HG03108 (cell line): Measurements from ENCODE around the gene KLF3.

Experiments used
- ATAC-seq: cut with Tn5 transposase; IDR thresholded peaks from one replicate; pipeline ENCODE4 v1.9.1; 2021; ENCODE audit warnings: moderate library complexity; ENCODE audit not compliant: unreplicated experiment

The KLF3 gene

DNA sequence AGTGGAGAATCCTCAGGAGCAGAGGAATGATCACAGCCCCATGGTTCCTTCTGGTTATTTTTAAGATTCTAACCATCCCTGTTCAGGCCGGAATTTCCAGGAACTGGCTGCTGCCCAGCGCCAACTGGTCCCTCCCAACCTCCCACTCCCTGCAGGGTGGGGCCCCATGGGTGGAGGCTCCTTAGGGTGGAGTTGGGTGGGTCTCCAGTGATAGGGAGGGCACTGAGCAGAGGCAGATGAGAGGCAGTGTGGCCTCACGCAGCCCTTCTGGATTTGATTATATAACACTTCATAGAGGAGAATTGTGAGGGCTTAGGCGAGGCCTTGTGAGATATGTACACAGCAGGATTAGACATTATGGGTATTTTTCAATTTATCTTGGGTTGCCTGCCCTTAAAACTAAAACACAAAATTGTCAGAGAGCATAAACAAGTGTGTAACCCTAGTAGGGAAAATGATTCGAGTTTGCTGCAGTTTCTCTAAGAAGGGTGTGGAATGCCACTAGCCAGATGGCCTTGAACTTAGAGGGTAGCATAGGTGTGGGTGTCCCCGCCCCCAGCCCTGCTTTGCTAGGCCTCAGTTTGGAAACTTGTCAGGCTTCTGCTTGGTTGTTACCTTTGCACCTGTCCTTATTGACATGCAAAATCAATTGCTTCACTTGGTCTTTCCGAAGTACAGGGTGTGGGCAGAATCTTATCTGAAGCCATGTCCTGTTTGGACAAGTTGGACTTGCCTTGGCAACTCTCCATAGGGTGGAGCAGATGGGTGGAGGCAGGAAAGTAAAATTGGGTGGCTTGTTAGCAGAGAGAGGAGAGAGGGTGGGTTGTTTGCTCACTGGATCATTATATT, 9.4 kb downstream of the KLF3 start:
- ATAC-seq: no peak

DNA sequence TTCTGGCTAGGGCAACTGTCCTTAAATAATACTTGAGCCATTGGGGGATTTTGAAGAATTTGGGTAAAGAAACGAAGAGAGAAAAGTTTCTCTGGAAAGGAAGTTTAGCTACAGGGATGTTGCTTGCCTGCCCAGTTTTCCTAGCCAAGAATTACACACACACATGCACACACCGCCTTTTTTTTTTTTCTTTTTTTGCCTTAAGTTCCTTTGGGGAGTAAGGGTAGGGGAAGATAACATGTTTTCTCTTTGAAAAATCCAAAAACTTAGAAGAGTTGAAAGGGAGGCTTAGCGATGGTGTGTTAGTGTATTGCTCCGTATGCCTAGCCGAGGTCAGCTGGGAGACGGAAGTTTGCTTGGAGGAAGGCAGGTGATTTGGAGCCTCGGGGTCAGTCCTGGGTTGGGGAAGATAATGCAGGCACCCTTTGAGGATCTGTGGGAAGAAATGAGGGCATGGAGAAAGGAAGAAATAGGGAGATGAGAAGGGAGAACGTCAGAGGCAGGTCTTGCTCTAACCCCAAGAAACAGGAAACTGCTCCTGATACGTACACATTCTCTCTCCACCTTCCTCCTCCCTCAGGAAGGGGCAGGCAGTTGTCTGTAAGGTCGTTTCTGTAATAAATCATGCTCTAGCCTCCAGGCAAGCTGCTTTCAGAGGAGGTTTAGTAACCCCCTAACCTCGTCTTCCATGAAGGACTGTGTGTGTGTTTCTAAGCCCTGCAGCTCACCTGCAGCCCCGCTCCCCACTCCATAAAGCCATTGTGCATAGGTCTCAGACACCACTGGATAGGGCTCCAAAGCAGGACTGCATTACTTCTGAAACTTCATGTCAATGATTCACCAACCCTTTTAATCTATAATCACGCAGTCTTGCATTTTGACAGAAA, 10.5 kb downstream of the KLF3 start:
- ATAC-seq: no peak

DNA sequence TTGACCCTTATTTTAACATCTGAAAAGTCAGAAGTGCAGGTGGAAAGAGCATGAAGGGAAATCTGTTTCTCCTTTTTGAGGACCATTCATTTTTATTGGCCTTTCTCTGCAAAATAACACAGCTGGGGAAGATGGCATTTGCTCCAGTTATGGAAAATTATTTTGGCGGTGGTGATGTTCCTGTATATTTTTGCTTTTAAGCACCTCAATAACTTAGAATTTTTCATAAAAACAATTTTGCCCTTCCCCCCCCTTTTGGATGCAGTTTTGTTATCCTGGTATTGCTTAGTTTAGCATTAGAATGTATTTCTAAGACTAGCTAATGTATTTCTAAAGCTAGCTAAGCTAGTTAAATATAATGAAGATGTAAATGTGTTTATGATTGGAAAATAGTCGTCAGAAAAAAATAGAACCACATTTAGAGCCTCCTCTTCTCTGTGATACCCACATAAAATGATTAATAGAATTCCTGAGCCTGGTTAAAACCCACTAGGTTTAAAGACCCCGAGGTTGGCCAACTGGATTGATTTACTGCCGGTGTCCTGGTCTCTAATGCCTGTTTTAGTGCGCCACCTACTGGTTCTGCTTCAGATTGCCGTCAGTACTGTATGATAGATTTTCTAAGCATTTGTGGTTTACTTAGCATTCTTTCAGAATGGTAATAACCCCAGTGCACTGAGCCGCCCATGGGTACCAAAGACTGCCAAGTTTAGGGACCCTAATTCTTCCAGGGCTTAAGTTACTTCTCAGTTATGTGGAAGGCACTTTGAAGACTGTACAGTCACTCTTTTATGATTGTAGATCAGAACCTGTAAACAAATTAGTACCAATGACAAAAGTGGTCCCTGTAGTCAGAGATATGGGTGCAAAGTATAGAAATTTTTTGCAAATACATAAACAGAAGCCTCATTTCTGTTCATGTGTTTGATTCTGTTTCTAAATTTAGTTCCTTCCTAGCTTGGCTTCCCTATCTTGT, 11.4 kb downstream of the KLF3 start:
- no peak for ATAC-seq

DNA sequence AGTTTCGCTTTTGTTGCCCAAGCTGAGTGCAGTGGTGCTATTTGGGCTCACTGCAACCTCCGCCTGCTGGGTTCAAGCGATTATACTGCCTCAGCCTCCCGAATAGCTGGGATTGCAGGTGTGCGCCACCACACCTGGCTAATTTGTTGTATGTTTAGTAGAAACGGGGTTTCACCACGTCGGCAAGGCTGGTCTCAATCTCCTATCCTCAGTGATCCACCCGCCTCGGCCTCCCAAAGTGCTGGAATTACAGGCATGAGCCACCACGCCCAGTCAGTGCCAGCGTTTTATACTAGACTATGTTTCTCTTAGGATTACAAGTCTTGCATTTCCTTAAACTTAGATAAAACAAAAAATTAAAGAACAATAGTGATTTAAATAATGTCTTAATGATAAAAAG, 13.0 kb downstream of the KLF3 start:
- ATAC-seq: no peak

DNA sequence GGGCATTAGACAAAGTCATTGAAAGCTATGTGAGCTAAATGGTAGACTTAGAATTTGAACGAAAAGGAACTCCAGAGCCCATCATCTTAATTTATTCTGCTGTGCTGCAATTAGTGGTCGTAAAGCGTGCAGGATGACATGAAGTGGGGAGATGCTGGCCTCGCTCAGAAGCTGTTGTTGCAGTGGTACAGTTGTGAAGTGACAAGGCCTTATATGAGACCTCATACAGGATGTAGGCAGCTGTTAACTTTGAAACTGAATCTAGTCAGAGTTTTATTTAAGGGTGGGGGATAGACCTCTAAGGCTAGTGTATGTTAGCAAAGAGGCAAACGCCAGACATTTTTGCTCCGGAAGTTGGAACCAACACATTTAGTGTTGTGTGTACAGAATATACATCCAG, 13.4 kb downstream of the KLF3 start:
- no peak for ATAC-seq

DNA sequence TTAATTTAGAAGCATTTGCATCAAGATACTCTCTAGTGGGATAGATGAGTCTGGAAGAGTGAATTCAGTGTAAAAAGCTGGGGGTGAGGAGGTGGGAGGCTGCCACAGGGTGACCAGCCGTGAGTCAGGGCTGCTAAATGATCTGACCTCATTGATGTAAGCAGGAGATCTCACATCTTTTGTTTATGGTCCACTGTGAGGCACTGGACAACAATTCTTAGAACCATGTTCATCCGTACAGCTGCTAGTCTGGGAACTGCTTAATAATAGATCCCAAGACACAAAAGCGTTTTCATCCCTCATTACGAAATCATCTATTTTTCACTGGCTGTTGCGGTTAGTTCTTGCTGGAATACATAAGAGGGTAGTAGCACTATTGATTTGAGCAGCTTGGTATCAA, 14.1 kb downstream of the KLF3 start:
- ATAC-seq: no peak

DNA sequence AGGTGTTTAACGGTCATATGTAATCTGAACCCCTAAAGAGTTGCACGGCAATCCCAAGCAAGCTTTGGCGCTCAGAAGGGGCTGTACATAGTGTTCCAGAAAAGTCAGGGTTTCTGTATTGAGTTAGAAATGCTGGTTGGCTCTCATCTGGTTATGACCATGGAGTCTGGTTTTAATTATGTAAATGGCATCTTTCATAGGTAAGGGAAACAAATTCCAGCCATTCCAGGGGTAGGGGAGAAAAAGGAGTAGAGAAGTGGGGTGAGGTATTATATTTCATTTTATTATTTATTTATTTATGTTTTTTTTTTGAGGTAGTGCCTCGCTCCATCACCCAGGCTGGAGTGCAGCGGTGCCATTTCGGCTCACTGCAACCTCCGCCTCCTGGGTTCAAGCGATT, 15.9 kb downstream of the KLF3 start:
- ATAC-seq: no peak

DNA sequence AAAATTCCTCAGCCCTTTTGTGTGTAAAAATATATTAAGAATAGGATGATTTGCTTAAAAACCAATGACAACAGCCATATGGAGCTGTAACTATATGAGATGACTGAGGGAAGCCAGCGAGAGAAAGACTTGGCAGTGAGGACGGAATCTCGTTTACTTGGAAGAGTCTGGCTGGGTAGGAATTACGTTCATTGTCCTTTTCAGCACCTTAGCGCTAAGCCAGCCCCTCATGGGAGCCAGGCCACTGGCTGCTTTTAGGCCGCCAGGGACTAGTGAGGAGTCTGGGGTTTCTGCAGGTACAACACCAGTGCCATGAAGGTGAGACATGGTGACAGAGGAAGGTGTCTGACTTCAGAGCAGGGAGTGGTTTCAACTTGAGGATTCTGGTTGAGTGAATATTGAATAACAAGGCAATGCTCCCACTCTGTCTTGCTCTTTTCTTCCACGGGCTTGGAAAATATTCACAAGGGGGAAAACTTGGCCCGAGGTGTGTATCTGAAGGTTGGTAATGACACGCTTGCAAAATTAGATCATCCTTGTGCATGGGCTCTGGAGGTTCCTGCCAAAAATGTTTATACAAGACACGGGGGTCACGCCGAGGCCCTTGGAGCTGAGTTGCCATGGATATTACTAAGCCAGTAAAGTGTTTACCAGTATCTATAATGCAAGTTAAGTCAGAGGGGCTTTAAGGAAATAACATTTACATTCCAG, 17.4 kb downstream of the KLF3 start:
- no peak for ATAC-seq

DNA sequence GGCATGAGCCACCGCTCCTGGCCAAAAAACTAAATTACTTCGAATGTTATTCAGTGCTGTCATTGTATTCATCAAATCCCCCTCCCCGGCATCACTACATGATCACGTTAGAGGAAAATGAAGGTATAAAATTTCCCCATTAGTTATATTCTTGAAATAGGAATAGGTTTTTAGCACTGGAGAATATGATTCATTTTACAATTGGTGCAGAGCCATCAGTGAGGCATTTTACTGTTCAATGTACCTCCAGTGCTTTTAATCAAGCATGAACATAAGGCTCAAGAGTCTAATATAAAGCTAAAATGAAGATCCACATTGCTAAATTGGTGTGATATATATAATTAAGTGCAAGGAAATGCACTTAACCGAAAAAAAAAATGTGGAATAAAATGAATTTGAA, 18.3 kb downstream of the KLF3 start:
- no peak for ATAC-seq

DNA sequence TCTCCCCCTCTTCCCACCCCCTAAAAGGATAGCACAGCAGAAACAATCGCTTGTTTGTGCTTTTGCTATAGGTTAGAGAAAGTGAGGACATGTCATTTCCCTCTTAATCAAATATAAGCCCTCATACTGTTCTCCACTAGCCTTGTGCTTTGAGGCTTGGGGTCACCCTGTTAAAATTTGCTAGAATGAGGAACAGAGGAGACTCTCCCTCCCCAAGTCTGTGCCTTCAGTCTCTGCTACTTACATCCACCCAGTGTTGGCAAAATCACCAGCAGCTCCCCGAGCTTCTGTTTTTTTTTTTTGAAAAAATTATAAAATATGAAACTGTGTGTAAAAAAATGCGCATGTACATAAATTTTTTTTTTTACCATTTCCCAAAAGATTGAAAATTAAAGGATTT, 19.3 kb downstream of the KLF3 start:
- no peak for ATAC-seq

DNA sequence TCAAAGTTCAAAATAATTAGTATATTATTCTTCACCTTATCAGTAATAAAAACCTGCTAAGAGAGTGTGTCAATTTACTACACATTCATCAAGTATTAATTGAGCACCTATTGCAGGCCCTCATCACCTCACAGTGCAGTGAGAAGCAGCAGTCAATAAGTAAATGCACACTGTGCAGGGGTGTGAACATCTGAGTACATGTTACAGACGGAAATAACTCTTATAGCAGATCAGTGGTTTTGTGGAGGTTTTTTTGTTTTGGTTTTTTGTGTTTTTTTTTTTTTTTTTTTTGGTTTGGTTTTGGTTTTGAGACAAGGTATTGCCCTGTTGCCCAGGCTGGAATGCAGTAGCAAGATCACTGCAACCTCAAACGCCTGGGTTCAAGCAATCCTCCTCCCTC, 20.3 kb downstream of the KLF3 start:
- no peak for ATAC-seq

DNA sequence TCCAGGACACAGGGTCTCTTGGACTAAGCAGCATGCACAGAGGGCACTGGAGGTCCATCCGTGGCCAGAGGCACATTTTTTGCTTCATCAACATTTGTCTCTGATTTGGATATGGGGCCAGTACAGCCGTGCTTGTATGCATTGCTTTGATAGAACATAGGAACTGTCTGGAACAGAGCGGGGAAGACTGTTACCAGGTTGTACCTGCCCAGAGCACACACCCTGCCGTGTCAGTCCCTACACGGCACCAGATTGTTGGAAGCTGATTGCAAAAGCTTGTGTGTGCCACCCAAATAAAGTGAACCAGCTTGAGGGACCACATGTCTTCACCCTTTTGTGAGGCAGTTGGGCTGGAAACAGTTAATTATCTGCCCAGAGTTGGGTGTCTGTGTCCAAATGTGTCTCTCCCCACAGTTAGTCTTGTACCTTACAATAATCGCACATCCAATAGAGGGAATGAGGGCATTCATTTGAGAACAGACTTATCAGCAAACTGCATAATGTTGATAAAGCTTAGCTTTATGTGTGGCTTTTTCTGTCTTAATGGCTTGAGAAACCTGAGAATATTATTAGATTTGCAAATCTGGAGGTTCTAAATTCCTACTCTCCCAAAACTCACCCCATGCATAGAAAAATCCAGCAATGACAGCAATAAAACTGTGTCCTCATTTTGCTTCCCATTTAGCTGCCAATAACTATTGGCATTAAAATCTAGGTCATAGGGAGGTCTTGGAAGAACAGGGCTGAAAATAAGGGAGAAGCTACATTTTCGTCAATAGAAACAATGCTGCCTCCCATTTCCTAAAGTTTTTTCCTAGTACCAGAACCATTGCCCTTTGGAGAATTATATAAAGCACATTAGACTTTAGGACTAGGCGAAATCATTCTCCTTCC, 21.2 kb downstream of the KLF3 start:
- no peak for ATAC-seq

DNA sequence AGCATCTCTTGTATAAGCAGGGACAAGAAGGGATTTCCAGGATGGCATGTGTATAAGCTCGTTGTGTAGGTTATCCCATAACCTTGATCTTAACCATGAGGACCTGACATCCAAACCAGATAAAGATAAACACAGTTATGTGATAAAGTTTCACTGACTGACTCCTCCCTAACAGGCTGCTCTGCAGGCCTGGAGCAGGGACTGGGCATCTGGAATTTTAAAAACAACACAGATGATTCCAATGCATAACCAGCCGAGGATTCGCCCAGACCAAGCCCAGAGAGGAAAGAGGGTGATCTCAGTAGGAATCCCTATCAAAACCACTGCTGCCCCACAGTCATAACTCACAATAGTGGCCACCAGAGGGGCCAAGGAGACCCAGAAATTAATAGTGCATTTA, 22.7 kb downstream of the KLF3 start:
- ATAC-seq: no peak

DNA sequence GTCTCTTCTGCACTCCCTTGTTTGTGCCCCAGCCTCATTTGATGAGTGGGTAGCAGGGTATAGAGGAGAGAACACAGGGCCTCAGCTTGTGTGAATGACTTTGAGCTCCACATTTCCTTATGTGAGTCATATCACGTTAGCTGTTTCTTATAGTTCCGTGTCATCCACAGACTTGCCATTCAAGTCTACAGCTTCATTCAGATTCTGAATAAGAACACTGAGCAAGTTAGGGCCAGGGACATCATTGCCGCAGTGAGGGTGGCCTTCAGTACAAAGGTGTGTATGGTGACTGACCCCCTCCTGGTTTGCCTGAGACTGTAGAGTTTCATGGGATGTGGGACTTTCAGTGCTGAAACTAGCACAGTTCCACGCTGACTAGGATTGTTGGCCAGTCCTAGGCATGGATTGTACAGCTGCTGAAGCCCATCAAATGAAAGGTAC, 23.6 kb downstream of the KLF3 start:
- no peak for ATAC-seq

DNA sequence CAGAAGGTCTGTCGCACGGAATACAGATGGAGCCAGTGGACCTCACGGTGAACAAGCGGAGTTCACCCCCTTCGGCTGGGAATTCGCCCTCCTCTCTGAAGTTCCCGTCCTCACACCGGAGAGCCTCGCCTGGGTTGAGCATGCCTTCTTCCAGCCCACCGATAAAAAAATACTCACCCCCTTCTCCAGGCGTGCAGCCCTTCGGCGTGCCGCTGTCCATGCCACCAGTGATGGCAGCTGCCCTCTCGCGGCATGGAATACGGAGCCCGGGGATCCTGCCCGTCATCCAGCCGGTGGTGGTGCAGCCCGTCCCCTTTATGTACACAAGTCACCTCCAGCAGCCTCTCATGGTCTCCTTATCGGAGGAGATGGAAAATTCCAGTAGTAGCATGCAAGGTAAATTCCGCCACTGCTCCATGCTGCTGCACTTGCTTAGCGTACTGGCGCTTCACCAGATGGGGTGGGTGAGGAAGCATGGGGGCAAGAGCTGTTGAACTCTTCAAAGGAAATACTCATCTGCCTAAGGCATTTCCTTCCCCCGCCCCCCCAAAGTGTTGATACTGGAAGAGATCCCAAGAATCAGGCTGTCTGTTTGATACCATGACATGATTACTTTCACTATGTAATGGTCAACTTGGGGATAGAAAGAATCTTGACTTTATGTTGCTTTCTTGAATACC, 24.8 kb downstream of the KLF3 start:
- ATAC-seq: no peak

DNA sequence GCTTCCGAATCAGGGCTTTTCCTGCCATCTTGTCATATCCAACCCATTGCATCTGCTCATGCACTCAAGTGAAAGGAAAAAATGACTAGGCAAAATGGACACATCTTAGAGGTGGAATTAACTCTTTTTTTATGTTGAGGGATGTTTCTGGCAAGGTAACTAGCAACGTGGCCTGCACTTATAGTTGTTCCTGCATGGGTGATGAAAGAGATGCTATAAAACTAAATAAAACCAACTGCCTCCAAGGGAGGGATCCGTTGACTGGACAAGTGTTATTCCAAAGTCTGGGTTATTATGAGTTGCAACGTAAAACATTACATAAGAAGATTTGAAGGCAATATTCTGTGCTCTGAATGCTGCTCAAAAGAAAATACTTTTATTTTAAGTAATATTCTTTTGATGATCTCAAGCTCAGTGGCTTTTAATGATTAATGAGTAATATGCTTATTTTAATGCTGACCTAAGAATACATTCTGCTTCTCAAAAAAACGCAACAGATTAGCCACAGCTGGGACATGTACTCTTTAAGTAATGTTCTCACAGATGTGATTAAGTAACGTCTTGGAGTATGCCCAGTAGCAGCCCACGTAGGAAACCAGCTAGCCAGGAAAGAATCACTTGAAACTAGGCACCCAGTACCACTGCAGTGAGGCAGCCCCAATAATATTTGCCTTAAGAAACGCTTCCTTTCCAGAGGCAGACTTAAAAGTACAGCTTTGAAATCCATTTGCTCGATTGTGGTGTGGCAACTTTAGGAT, 27.4 kb downstream of the KLF3 start:
- no peak for ATAC-seq

DNA sequence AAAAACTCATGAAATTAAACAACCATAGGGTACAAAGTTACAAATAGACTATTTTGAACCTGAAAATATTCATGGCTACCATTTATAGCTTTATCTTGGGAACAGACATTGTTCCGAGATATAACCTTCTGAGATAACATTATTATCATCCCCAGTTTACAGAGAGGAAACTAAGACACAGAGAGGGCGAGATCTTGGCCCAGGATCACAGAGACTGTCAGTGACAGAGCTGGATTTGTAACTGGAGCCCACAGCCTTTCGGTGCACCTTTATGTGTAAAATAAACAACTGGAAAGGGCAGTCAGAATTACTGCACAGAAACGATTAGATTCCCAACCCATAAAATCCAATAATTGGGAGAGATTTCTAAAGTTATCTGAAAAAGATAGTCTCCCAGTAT, 28.4 kb downstream of the KLF3 start:
- ATAC-seq: no peak

DNA sequence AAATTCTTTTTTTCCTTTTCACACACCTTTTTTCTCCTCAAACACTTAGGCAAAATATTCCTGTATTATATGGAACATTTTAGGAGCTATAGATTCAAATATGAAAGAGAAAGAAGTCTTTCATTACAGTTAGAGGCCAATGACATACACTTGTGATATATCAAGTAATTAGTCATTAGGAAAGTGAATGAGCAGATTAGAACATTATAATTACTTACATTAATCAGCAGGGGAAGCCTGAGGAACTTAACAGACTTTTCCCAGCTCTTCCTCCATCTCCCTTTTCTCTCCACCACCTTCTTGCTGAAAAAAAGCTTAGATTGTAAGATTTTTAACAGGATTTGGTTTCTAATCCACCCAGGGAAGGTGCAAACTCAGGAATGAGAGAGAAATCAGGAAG, 29.6 kb downstream of the KLF3 start:
- ATAC-seq: no peak
